ENCODE measurements around the gene TMPRSS9. TPM values are rescaled to one million over a fixed set of nuclear protein-coding genes. Genes with fewer than 3 reads are reported as not detected.
A peak's percentile ranks its signal among the peaks of the same experiment; 100 is the strongest.

Gene TMPRSS9
- total and polyA plus RNA-seq, 2 of the 13 experiments (the other 11 are each of a cell fraction or from before 2014, with no cell fraction given): 2.5 to 5.2 TPM

DNA sequence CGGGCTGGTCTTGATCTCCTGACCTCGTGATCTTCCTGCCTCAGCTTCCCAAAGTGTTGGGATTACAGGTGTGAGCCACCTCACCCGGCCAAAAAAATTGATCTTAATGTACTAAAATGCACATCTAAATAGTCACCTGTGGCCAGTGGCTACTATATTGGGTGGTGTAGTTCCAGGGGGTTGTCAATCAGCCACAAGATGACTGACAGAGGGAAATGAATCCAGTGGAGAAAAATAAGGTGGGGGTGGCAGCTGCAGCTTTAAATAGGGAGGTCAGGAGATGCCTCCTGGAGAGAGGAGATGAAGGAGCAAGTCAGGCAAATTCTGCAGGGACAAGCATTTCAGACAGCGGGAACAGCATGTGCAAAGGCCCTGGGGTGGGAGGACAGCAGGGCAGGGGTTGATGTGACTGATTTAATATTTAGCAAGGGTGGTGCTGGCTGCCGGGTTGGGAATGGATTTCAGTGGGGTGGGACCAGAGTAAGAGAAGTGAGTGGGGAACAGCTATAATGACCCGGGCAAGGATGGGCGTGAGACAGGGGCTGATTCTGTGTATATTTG, 49.4 kb downstream of the TMPRSS9 start:
- no peak for FAIRE-seq
- DNase-seq (ENCODE audit: low spot score): no peak

DNA sequence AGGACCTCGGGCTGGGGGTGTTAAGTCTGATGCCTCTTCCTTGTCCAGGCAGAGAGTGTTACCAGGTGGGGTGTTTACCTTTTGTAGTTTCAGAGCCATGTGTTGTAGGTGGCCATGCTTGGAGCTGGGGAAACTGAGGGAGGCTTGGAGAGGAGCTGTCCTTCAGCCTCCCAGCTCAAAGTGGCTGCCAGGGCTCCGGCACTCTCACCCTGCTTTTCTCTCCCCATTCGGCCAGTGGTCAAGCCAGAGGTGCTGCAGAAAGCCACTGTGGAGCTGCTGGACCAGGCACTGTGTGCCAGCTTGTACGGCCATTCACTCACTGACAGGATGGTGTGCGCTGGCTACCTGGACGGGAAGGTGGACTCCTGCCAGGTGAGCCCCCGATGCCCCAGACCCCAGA, 50.0 kb downstream of the TMPRSS9 start:
- no peaks in the 10 kb centered on the region for H3K27me3 ChIP-seq (ENCODE audit: control insufficient read depth in 1 of 2, insufficient read depth in 2 of 2, low read length in 2 of 2)
- ATAC-seq (no peak), DNase-seq (ENCODE audit: low spot score) (no peak), FAIRE-seq (no peak)
- no peak overlapping the region for H2AFZ ChIP-seq (ENCODE audit: low read length)
- no peak overlapping the region for H3K9ac ChIP-seq (ENCODE audit: insufficient read depth, low read depth, low read length)
- no peak overlapping the region for H3K4me3 ChIP-seq (replicated peaks in 1 of 3; ENCODE audit: insufficient read depth in 1 of 3, low read depth in 2 of 3, low read length in 3 of 3)
- no peaks in the 10 kb centered on the region for H3K36me3 ChIP-seq (replicated peaks in 1 of 2; ENCODE audit: control insufficient read depth in 1 of 2, insufficient read depth in 2 of 2, low read length in 2 of 2)
- H3K79me2 ChIP-seq (ENCODE audit: insufficient read depth, low read length): no peaks in the 10 kb centered on the region
- no TSS peak for BruUV-seq (replicated peaks)
- no peaks in the 10 kb centered on the region for H3K9me3 ChIP-seq (ENCODE audit: low read length)
- TF ChIP-seq ZNF296 (CRISPR knock-in tag; conservative IDR thresholded peaks at IDR 0.05): no peak
- H3K27ac ChIP-seq (ENCODE audit: extremely low read length, insufficient read depth, low read length): no peak overlapping the region
- H3K4me1 ChIP-seq (ENCODE audit: insufficient read depth, low read length): no peaks in the 10 kb centered on the region
- CTCF ChIA-PET (ENCODE audit: low intra/inter-chr PET ratio, low total read pairs): no interaction called here
- in situ Hi-C loops (cut with HindIII; ENCODE audit: extremely low pct_ligation_motif_present, low pct_unique_long_range_greater_than_20kb): no loop called here
- H4K20me1 ChIP-seq (ENCODE audit: insufficient read depth, low read length): no peaks in the 10 kb centered on the region
- intact Hi-C loops (cut with micrococcal nuclease; ENCODE audit: unreplicated experiment): no loop called here
- POLR2A ChIA-PET: interaction anchor here (9.0 kb wide), 1 partner anchor 16 kb away, joined by 92 read pairs; no protein-coding TSS in a partner anchor
- H3K4me2 ChIP-seq (ENCODE audit: low read depth, low read length): no peak overlapping the region
- WGBS (ENCODE audit: low lambda C conversion rate): 92% methylated on average over 1 of the region's 7 CpGs

More for the DNA sequence above, 49.4 kb downstream of the TMPRSS9 start:
- Histone ChIP-seq H3K4me1 (ENCODE audit: insufficient read depth, low read length) (no peaks in the 10 kb centered on the region), H3K79me2 (ENCODE audit: insufficient read depth, low read length) (no peaks in the 10 kb centered on the region), H3K9me3 (ENCODE audit: low read length) (no peaks in the 10 kb centered on the region), H3K27me3 (ENCODE audit: control insufficient read depth in 1 of 2, insufficient read depth in 2 of 2, low read length in 2 of 2) (no peaks in the 10 kb centered on the region), H3K36me3 (replicated peaks in 1 of 2; ENCODE audit: control insufficient read depth in 1 of 2, insufficient read depth in 2 of 2, low read length in 2 of 2) (no peaks in the 10 kb centered on the region), H3K27ac (ENCODE audit: extremely low read length, insufficient read depth, low read length) (no peak overlapping the region), H3K4me2 (ENCODE audit: low read depth, low read length) (no peak overlapping the region), H2AFZ (ENCODE audit: low read length) (no peak overlapping the region), H3K4me3 (replicated peaks in 1 of 3; ENCODE audit: insufficient read depth in 1 of 3, low read depth in 2 of 3, low read length in 3 of 3) (no peak overlapping the region), H4K20me1 (ENCODE audit: insufficient read depth, low read length) (no peaks in the 10 kb centered on the region), H3K9ac (ENCODE audit: insufficient read depth, low read depth, low read length) (no peak overlapping the region)
- no peak for ATAC-seq
- TF ChIP-seq PHF8 (CRISPR knock-in tag; IDR thresholded peaks at IDR 0.05) (no peak), ZMYM3 (CRISPR knock-in tag; IDR thresholded peaks at IDR 0.05) (peak; percentile 56; the same call in 1 of the 2 replicates)
- in situ Hi-C loops (cut with HindIII; ENCODE audit: extremely low pct_ligation_motif_present, low pct_unique_long_range_greater_than_20kb) (no loop called here), intact Hi-C loops (cut with micrococcal nuclease; ENCODE audit: unreplicated experiment) (no loop called here)
- POLR2A ChIA-PET: interaction anchor here (9.0 kb wide), 1 partner anchor 15 kb away, joined by 92 read pairs; no protein-coding TSS in a partner anchor
- CTCF ChIA-PET (ENCODE audit: low intra/inter-chr PET ratio, low total read pairs): no interaction called here
- BruUV-seq (replicated peaks): no TSS peak
- WGBS (ENCODE audit: low lambda C conversion rate): 88% methylated on average over 7 of the region's 7 CpGs
